ENCODE data around the gene EYA2. TPM values are rescaled to one million over a fixed set of nuclear protein-coding genes. Genes with fewer than 3 reads are reported as not detected.

Gene EYA2
- total and polyA plus RNA-seq, 2 experiments from 2014 or later, result 1.4 to 2.0 TPM

GRCh38 chr20:46992640-46993035 is 98.0 kb downstream of the EYA2 start:
- Histone ChIP-seq H3K4me2 (no peak overlapping the region), H3K4me1 (ENCODE audit: insufficient read depth) (no peaks in the 10 kb centered on the region), H3K36me3 (replicated peaks; ENCODE audit: insufficient read depth, low read depth) (no peaks in the 10 kb centered on the region), H3K27me3 (no peaks in the 10 kb centered on the region), H3K79me2 (no peaks in the 10 kb centered on the region), H3K4me3 (no peak overlapping the region), H3K27ac (no peak overlapping the region), H3K9me2 (replicated peaks; ENCODE audit: insufficient read depth) (no peaks in the 10 kb centered on the region), H2AFZ (no peak overlapping the region), H4K20me1 (ENCODE audit: insufficient read depth, poor library complexity, severe bottlenecking) (no peaks in the 10 kb centered on the region), H3K9me3 (ENCODE audit: low read depth) (no peaks in the 10 kb centered on the region)
- WGBS (ENCODE audit: low lambda C conversion rate, missing lambda C conversion rate), result 91% methylated on average over 2 of the region's 2 CpGs
- no peak for DNase-seq (ENCODE audit: low spot score)
- TF ChIP-seq EZH2 (IDR thresholded peaks at IDR 0.05; ENCODE audit: borderline replicate concordance), result no peak
- TF ChIP-seq EZH2phosphoT487 (IDR thresholded peaks at IDR 0.05; ENCODE audit: low read depth, severe bottlenecking, unreplicated experiment), result no peak
- no peak for TF ChIP-seq CTCF (IDR thresholded peaks at IDR 0.05; ENCODE audit: poor library complexity)

GRCh38 chr20:46993465-46994095 is 98.9 kb downstream of the EYA2 start:
- Histone ChIP-seq H2AFZ (no peak overlapping the region), H4K20me1 (ENCODE audit: insufficient read depth, poor library complexity, severe bottlenecking) (no peaks in the 10 kb centered on the region), H3K9me3 (ENCODE audit: low read depth) (no peaks in the 10 kb centered on the region), H3K9me2 (replicated peaks; ENCODE audit: insufficient read depth) (no peaks in the 10 kb centered on the region), H3K27ac (no peak overlapping the region), H3K4me1 (ENCODE audit: insufficient read depth) (peaks cover 3% of the 10 kb centered on the region), H3K36me3 (replicated peaks; ENCODE audit: insufficient read depth, low read depth) (no peaks in the 10 kb centered on the region), H3K4me2 (no peak overlapping the region), H3K27me3 (no peaks in the 10 kb centered on the region), H3K79me2 (no peaks in the 10 kb centered on the region), H3K4me3 (no peak overlapping the region)
- TF ChIP-seq EZH2phosphoT487 (IDR thresholded peaks at IDR 0.05; ENCODE audit: low read depth, severe bottlenecking, unreplicated experiment), result no peak
- TF ChIP-seq CTCF (IDR thresholded peaks at IDR 0.05; ENCODE audit: poor library complexity), result no peak
- TF ChIP-seq EZH2 (IDR thresholded peaks at IDR 0.05; ENCODE audit: borderline replicate concordance), result no peak
- no peak for DNase-seq (ENCODE audit: low spot score)
- 82% methylated on average over 4 of the region's 4 CpGs for WGBS (ENCODE audit: low lambda C conversion rate, missing lambda C conversion rate)

GRCh38 chr20:46994341-46994740 is 99.7 kb downstream of the EYA2 start:
- Histone ChIP-seq H3K27ac (no peak overlapping the region), H3K4me1 (ENCODE audit: insufficient read depth) (peaks cover 9% of the 10 kb centered on the region), H2AFZ (no peak overlapping the region), H3K27me3 (no peaks in the 10 kb centered on the region), H3K79me2 (no peaks in the 10 kb centered on the region), H3K9me2 (replicated peaks; ENCODE audit: insufficient read depth) (no peaks in the 10 kb centered on the region), H4K20me1 (ENCODE audit: insufficient read depth, poor library complexity, severe bottlenecking) (no peaks in the 10 kb centered on the region), H3K36me3 (replicated peaks; ENCODE audit: insufficient read depth, low read depth) (no peaks in the 10 kb centered on the region), H3K4me2 (no peak overlapping the region), H3K4me3 (no peak overlapping the region), H3K9me3 (ENCODE audit: low read depth) (no peaks in the 10 kb centered on the region)
- DNase-seq (ENCODE audit: low spot score), result no peak
- TF ChIP-seq CTCF (IDR thresholded peaks at IDR 0.05; ENCODE audit: poor library complexity) (no peak), EZH2phosphoT487 (IDR thresholded peaks at IDR 0.05; ENCODE audit: low read depth, severe bottlenecking, unreplicated experiment) (no peak), EZH2 (IDR thresholded peaks at IDR 0.05; ENCODE audit: borderline replicate concordance) (no peak)
- 87% methylated on average over 5 of the region's 5 CpGs for WGBS (ENCODE audit: low lambda C conversion rate, missing lambda C conversion rate)

Measured in hepatocyte (in vitro differentiated cells).